Muscle of arm (tissue), 12 donors: ENCODE measurements around the gene KANSL3. TPM values are rescaled to one million over a fixed set of nuclear protein-coding genes. Genes with fewer than 3 reads are reported as not detected.
"Not testable (repeated sequence)": the region's sequence is repeated elsewhere in the genome, so short reads cannot be mapped to it uniquely, and the experiment has no call there.

ENCODE experiments used
- DNase-seq: peaks from one replicate; pipeline ENCODE4 v3.0.0-alpha.2; 2013
- polyA plus RNA-seq, 12 donors: library from polyadenylated mRNA; unstranded; fragments of 120-200 nt; gene quantifications; one replicate each; pipeline ENCODE4 v1.2.1, GENCODE V29; 2013; ENCODE audit not compliant: insufficient read length in 12 of 12

KANSL3 gene
- polyA plus RNA-seq, 12 donors, result 27.3 to 40.5 (median 34.2) TPM; not detected in 1

DNA sequence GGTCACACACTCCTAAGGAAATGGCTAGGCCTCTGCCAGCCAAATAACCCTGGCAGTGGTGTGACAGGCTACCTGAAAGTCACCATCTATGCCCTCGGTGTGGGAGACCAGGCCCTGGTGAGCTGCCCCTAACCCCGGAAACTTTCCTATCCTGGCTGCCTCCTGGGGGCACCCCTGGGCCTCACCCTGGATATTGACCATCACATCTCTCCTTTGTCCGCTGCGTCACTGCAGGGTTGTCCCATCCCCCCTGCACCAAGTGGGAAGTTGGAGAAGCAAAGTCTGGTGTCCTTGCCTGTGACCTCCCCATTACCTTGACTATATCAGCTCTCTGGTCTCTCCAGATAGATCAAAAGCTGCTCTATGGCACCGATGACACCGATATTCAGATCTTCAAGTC lies 23.2 kb upstream of the KANSL3 start:
- no peak for DNase-seq

DNA sequence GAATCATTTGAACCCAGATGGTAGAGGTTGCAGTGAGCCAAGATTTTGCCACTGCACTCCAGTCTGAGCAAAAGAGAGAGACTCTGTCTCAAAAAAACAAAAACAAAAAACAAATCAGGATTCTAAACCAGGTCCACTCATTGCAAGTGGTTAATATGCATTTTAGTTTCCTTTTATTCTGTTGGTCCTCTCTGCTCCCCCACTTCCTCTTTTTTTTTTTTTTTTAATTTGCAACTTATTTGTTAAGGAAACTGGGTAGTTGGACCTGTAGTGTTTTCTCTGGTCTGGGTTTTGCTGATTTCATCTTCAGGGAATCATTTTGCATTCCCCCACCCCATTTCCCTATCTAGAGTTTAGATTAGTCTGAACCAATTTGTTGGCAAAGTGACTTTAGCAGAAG lies 18.4 kb upstream of the KANSL3 start:
- no peak for DNase-seq

DNA sequence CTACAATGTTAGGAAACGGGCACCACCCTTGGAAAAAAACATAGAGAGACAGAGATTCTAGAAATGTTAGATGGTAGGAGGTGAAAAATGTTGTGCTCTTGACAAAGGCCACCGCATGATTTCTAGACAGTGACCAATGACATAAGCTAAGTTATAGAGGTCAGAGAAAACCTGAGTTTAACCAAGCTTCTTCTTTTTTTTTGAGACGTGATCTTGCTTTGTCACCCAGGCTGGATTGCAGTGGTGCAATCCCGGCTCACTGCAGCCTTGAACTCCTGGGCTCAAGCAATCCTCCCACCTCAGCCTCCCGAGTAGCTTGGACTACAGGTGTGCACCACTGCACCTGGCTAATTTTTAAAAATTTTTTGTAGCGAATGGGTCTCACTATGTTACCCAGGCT lies 17.4 kb upstream of the KANSL3 start:
- DNase-seq, result no peak

DNA sequence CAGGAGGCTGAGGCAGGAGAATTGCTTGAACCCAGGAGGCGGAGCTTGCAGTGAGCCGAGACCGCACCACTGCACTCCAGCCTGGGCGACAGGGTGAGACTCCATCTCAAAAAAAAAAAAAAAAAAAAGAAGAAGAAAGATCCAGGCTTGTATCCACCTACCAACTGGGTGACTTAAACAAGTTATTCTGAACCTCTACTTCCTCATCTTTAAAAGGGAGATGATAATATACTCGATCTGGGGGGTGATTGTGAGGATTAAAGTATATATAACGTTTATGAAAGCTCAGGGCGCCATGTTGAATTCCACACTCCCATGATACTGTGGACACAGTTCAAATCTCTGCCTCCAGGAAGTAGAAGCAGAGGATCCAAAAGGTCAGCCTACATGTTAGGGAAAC lies 16.7 kb upstream of the KANSL3 start:
- DNase-seq, result not testable (repeated sequence)

DNA sequence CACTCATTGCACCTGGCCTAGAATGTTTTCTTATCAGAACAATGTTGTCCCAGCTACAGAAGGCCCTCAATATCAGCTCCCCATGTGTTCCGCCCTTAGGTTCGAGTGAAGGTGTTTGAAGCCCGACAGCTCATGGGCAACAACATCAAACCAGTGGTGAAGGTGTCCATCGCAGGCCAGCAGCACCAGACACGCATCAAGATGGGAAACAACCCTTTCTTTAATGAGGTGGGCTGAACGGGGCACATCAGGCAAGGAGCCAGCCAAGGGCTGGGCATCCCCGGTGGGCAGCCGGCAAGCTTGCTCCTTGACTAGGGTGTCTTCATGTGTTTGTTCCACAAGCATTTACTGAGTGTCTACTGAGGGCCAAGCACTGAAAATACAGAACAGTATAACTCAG lies 13.7 kb upstream of the KANSL3 start:
- no peak for DNase-seq

DNA sequence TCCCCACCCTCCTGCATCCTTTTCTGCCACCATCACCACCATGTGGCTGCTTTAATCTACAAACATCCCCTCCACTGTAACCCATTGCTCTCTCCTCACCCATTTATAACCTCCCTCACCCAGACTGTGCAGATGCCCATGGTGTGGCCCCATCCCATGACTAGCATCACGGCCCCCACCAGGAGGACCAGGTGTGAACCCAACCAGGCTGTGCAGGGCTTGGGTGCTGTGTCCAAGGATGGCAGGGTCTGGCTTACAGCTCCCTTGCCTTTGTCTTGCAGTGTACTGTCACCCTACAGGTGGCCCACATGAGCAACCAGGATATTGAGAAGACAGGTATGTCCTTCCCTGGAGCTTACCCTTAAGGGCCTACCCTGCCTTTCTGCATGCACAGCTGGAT lies 11.2 kb upstream of the KANSL3 start:
- no peak for DNase-seq

DNA sequence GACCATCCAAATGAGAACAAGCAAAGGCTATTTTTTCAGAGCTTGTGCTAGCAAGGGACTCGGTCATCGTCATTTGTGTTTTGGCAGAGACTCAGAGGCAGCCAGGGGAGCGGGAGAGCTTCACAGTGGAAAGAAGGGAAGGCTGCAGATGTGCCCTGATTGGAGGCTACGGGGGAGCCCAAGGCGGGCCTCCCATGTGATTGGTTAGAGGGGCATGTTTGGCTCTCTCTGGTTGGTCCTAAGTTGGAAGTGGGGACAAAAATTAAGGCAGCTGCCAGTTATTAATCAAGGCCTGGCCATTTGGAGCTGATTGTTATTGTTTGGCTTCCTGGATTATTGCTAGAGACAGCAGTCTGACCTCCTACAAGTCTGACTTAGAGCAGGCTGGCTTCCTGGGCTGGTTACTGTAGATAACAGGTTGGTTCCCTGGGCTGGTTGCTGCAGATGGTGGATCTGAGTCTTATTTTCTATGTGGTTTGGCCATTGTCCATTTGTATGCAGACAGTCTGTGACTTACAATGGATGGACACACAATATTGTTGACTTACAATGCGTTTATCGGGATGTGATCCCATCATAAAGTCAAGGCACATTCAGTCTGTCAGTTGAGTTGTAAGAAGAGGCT lies 10.3 kb upstream of the KANSL3 start:
- no peak for DNase-seq

DNA sequence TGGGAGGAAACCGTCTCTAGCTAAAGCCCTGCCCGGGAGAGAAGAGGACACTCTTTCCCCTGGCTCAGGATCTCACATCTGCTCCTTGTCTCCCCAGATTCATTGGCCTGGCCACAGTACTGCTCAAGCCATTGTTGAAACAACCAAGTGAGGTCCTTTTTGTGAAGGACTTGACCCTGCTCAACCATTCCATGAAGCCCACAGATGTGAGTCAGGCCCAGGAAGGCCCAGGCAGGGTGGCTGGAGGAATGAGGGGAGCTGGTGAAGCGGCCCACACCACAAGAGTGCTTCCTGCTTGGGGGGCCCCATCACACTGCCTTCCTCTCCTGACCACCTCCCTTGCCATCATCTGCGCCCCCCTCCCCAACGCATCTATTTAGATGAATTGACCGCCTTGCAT lies 9.6 kb upstream of the KANSL3 start:
- DNase-seq, result no peak

DNA sequence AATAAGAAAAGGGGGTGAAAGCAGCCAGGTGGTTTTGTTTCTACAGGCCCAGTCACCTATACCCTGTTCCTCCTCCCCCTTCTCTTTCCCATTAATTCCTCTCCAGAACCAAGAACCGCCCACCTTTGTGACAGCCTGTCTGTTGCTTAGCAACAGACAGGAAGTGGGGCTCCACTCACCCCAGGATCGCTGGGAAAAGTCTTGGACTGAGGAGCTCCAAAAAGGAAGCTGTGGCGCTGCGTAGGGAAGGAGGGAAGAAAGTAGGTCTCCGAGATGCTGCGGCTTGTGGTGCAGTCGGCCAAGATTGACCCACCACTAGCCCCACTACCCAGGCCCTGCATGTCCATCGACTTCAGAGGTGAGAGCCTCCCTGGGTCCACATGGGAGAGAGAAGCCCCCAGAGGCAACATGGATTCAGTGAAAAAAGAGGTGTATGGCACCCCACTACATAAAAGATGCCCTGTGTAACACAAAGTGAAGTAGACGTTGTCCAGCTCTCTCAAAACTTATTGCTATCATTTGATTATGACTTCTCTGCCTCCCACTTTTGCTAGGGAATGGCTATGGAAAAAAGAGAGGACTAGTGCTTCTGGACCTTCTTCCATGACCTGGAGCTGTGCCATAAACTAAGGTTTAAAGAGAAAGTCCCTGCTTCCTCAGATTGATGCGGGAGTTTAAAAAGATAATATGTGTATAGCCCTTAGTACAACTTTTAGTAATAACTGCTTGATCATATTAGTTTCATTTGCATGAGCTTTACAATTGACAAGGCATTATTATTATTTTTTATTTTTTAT lies 4.7 kb upstream of the KANSL3 start, which contains the start of gene FER1L5:
FER1L5 (plus strand) TSS at position 201 of the 797 bp plus-strand sequence; CDS start at position 274, 73 bp downstream.
- peak; percentile 42 for DNase-seq

DNA sequence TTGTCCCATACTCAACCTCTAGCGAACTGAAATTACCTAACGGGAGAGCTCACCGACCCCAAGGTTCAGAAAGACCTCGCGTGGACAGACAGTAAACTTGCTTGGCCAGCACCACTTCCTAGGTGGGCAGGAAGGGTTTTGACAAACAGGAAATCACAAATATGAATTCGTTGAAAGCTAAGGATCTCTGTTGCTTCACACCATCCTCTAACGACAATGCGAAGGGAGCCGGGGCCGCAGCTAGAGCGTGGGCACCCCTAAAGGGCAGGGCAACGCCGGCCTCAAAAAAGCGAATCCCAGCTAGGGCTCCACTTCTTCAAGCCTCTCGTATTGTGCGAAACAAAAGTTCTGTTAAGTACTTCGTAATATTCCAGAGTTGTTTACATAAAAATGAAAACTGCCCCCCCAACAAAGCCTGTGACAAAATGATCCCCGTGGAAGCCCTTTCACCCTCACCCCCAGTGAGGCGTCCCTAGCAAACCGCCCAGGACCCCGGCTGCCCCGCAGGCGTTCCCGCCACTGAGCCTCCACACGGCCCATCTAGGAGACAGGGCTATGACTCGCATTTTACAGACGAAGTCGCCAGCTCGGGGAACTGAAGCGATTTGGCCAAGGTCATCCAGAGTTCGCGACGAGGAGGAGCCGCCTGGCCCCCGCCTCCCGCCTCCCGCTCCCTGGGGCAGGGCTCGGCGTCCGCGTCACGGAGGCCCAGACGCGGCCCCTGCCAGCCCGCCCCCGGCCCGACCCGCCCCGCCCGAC lies 548 bp downstream of the KANSL3 start:
- DNase-seq, result peak; percentile 80

DNA sequence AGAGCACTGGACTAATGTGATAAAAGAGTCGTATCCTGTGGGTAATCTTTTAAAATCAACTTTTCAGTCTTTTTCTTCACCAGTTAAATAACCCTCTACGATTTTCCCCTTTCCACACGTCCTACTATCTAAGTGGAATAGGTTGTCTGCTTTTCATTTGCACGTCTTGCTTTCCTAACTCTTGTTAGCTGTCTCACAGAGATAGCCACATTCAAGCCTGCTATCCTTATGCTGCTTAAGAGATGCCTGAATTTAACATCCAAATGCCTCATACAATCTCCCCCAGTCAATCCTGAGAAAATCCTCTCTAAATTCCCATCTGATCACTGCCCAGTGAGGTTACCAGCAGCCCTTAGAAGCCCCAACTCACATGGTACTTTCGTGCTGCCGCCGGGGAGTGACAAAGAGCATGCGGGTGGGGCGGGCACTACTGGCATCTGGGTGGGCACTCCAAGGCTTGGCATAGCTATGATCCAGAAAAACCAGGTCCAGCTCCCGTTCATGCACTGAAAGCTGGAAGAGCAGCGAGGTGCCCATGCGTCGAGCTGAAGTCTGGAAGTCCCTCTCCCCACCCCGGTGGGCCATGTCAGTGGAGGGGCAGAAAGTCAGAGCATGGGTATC lies 1.5 kb downstream of the KANSL3 start:
- no peak for DNase-seq

DNA sequence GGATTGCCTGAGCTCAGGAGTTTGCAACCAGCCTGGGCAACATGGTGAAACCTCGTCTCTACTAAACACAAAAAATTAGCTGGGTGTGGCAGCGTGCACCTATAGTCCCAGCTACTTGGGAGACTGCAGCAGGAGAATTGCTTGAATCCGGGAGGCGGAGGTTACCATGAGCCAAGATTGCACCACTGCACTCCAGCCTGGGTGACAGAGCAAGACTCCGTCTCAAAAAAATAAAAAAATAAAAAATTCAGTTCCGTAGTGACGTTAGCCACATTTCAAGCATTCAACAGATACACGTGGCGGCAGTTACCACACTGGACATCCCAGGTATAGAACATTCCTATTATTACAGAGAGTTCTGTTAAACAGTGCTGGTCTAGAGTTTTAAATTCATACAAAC lies 4.5 kb downstream of the KANSL3 start:
- no peak for DNase-seq

DNA sequence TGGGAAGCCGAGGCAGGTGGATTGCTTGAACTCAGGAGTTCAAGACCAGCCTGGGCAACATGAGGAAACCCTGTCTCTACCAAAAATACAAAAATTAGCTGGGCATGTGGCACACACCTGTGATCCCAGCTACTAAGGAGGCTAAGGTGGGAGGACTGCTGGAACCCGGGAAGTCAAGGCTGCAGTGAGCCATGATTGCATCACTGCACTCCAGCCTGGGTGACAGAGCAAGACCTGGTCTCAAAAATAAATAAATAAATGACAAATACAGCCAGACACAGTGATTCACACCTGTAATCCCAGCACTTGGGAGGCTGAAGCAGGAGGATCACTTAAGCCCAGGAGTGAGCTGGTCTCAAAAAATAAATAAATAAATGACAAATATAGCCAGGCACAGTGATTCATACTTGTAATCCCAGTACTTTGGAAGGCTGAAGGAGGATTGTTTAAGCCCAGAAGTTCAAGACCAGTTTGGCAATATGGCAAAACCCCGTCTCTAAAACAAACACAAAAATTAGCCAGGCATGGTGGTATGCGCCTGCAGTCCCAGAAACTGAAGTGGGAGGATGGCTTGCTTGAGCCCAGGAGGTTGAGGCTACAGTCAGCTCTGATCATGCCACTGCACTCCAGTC lies 6.2 kb downstream of the KANSL3 start:
- no peak for DNase-seq

DNA sequence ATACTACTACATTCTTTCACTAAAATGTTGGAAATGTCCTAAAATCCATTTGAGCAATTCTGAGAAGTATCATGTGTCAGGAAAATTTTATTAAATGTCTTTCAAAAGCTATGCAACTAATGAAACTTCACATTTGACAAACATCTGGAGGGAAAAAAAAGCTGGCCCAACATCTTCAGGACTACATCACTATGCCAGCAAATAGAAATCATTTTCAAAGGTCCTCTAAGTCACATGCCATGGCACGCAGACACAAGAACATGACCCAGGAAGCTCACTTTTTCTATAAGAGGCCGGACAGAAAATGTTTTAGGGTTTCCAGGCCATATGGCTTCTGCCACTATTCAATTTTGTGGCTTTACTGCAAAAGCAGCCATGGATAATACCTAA lies 11.6 kb downstream of the KANSL3 start:
- DNase-seq, result no peak

DNA sequence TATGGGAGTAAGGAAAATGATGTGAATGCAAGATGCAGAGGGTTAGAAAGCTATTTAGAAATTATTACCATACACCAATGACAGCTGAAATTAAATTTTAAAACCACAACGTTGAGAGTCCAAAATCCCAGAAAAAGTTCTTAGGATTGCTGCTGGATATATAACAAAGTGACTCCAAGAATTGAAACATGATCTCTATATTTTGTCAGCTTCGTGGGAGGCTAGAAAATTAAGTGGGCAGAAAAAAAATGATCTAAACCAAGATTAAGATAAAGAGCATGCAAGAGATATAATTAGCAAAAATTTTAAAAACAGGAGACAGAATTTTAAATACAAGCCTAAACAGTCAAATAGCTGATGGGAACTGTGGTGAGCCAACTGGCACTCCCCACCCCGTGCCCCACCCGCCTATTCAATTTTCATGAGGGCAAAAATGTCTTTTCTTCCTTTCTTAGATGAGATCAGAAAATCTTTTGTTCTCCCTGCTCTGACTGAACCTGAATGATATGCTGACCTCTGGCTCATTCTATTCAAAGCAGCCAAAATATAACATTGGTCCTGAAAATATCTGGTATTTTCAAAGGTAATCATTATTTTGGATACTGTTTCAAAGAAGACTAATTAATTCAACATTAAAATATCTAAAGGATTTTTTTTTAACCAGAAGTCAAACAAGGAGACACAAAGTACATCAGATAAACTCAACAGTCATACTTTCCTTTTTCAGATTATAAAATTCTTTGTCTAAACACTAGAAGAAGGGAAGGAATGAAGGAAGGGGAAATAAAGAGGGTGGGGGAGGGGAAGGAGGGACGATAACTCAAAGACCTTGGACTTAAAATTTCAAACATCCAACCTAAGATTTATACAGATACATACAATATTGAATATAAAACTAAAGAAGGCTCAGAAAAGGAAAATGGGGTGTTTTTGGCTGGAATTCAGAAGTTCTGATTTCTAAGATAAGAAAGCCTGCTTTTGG lies 12.2 kb downstream of the KANSL3 start:
- no peak for DNase-seq

DNA sequence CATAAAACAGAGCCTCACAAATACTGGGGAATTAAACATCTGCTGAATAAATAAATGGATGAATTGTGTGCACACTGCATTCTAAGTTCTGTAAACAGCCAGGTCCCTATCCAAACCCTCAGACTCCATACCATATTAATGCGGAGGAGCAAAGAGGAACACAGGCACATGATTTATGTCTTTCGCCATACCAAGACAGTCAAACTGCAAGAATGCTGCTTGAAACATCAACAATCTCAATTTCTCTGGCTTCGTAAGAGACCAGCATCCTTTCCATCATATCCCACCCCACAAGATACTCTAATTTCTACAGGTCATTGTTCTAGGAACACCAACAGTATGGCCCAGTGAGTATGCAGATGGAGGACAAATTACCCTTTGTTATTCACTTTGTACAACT lies 15.0 kb downstream of the KANSL3 start:
- DNase-seq, result no peak

DNA sequence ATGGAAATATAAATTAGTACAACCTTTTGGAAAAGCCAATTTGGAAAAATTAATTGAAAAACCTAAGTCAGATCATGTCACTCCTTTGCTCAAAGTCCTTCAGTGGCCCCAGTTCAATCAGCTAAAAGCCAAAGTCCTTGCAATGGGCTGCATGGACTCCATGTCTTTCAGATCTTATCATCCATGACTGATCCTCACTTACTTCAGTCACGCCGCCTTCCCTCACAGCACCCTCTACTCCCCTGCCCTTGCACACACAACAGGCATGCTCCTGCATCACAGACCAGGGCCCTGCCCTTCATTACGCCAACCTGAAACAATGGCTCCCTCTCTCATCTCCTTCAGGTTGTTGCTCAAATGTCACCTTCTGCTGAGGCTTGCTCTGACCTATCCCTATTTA lies 15.6 kb downstream of the KANSL3 start:
- no peak for DNase-seq

DNA sequence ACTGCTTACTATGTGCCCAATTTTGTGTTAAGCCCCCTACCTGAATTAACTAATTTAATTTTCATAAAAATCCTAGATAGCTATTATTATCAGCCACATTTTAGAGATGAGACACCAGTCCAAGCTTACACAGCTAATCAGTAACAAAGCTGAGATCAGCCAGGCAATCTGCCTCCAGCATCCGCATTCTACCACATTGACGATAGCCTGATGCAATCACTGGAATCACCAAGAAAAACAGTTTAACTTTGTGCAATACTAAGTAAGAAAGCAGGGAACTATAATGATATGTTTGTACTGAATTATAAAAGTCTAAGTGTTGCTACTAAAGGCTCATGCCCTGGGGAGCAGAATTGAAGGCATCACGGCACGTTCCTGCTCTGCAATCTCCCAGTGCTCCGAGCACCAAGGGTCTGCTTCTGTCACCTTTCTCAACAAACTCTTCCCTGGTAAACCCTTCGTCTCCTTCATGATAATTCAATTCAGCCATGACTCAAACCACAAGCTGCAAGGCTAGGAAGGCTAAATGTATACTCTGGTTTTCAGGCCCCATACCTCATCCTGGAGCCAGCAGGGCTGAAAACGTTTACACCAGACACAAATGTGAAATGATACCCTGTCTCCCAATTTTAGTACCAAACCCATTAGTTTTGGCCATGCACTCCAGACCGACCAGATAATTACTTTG lies 19.4 kb downstream of the KANSL3 start:
- DNase-seq, result no peak

DNA sequence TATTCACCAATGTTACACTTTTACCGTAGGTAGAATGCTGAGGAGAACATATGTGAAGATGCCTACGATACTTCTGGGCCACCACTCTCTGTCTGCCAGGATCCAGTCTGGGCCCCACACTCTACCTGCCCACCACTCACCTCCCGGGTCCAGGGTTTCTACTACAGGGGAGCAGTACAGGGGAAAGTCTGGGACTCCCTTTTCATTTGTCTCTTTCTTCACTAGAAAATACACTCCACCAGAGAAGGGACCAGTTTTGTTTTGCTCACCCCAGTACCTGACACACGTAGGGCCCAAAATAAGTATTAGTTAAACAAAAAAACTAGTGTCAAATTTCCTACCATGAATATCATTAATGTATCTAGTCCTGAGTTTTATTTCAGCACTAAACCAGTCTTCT lies 21.1 kb downstream of the KANSL3 start:
- no peak for DNase-seq

DNA sequence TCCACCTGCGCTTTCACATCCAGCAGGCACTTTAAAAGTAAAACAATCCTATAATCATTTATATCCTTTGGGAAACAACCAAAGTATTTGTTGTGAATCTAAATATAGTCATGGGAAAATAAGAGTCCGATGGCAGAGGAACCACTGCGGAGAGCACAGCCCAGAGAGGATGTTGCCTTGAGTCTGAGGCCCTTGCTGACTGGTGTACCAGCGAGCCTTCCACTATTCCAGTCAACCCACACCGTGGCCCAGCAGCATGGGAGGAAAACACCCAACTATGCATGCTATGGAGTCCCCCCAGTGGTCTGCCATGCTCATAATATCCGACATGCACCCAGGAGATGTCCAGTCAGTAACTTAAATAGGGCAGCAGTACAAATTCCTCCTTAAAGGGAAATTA lies 21.6 kb downstream of the KANSL3 start:
- DNase-seq, result no peak
